CD1c-positive myeloid dendritic cell (primary cell): Measurements from ENCODE around the gene PNKP.

Experiments
- DNase-seq: peaks from one replicate; pipeline ENCODE4 v3.0.0-alpha.2; 2016; ENCODE audit errors: extremely low spot score

The PNKP gene

GRCh38 chr19:49890349-49891311 lies 23.3 kb upstream of the PNKP start:
- peak; percentile 33 for DNase-seq

GRCh38 chr19:49889687-49890348 lies 22.4 kb upstream of the PNKP start:
- peak; percentile 90 for DNase-seq

GRCh38 chr19:49889038-49889686 lies 21.8 kb upstream of the PNKP start:
- no peak for DNase-seq

DNA sequence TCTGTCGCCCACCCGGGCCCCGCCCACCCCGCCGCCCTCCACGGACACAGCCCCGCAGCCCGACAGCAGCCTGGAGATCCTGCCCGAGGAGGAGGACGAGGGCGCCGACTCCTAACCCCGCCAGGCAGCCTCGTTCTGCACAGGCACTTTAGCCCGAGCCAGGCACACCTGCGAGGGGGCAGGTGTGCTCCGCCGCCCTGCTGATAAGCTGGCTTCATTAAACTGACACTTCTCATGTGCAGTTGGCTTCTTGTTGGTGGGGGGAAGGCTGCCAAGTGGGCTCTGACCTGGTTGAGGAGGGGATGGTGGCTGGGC lies 21.1 kb upstream of the PNKP start:
- no peak for DNase-seq

- DNase-seq = no peak
Measured at GRCh38 chr19:49887665-49888509, 20.5 kb upstream of the PNKP start.

- peak; percentile 55 for DNase-seq
Measured at GRCh38 chr19:49887037-49887664, 19.8 kb upstream of the PNKP start.

DNA sequence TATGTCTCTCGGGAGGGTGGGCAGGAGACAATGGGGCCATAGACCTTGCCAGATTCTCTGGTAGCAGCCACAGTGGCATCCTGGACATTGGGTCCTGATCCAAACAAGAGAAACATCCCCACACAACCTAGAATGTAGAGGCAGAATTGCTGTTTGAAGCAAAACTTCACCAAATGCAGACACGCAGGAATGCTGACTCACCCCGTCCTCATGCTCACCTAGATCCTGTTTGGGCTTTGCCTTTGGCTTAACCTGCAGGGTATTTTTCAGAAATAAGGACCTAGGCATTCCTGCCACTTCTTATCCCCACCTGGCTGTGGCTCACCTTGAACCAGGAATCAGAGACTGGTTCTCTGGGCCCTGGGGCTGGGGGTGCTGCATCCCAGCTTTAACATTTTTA lies 17.4 kb upstream of the PNKP start:
- no peak for DNase-seq

DNA sequence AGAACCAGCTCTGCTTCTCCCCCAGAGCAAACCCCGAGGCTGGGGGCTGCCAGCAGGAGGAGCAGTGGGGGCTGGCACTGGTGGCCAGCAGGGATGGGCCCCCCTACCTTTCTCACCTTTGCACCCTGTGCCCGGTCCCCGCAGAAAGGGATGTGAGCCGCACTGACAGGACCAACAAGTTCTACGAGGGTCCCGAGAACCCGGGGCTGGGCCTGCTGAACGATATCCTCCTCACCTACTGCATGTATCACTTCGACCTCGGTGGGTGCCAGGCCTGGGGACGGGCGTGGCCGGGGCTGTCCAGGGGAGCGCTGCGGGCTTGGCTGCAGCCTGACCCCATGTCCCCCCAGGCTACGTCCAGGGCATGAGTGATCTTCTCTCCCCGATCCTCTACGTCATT lies 16.7 kb upstream of the PNKP start:
- no peak for DNase-seq

DNA sequence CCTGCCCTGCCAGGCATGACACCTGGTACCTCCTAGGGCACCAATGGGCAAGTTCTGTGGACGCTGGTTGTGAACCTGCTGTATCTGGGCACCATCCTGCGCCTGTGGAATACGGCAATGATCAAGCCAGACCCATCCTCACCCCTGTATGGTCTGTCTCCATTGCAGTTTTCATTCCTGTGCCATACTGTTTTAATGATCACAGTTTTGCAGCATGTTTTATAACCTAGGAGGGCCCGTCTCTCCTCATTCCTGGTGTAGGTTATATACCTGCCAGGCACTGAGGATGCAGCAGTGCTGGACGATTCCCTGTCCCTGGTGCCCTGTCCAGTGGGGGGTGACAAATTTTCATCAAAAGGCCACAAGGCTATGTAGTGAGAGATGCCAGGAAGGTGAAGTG lies 15.7 kb upstream of the PNKP start:
- DNase-seq = no peak

DNA sequence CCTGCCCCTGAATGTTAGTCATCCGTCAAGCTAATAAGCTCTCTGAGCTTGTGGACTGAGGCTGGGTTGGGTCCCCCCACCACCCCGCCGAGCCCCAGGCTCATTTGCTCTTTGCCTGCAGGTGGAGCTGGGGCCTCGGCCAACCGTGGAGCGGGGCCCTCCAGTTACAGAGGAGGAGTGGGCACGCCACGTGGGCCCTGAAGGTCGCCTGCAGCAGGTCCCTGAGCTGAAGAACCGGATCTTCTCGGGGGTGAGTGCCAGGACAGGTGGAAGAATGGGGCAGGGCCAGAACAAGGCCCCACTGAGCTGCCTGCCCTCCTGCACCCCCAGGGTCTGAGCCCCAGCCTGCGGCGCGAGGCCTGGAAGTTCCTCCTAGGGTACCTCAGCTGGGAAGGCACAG lies 15.3 kb upstream of the PNKP start:
- DNase-seq = no peak

DNA sequence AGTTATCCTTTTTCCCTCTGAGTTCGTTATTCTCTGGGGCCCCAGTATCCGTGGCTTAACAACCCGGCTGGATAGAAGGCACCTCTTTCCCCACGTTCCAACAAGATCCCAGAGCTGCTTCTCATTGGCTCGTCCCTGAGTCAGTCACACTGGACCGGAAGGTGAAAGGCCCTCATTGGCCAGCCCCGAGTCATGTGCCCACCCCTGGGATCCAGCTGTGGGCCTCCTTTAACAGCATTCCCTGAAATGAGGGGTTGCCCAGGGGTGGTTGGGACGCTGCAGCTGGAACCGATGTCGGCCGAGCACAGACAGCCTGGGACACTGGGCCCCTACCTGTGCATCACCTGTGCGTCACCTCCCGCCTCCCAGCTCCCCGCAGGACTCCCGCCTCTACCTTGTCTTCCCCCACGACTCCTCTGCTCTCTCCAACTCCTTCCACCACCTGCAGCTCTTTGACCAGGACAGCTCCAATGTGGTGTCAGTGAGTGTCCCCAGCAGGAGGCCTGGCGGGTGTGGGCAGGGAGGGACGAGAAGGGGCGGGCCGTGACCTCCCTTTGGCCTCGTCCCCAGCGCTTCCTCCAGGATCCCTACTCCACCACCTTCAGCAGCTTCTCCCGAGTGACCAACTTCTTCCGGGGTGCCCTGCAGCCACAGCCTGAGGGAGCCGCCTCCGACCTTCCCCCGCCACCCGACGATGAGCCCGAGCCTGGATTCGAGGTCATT lies 14.5 kb upstream of the PNKP start:
- no peak for DNase-seq

GRCh38 chr19:49881186-49881585 lies 13.8 kb upstream of the PNKP start:
- DNase-seq = no peak

DNA sequence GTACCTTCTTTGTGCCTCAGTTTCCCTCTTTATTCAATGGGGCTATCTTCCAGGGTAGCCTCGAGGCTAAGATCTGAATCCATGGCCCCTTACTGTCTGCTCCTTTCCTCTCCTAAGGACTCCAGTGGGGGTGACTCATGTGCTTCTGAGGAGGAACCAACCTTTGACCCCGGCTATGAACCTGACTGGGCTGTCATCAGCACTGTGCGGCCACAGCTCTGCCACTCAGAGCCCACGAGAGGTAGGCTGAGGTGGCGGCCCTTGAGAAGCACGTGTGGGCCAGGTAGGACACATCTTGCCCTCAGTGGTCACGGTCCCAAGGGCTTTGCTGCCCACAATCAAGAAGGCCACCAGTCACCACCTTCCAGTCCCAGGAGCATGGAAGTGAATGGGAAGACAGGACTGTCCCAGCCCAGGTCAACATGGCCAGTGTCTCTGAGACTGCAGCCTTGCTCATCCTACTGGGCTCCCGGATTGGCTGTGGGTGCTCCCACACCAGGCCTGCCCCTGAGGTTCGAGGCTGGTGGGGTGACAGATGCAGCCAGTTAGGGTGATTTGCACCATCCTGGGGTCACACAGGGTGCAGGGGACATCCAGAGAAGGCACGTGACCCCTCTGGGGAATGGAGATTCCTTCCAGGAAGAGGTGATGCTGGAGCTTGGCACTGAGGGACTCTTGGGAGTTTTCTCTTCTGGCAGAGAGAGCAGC lies 12.9 kb upstream of the PNKP start:
- DNase-seq = no peak

DNA sequence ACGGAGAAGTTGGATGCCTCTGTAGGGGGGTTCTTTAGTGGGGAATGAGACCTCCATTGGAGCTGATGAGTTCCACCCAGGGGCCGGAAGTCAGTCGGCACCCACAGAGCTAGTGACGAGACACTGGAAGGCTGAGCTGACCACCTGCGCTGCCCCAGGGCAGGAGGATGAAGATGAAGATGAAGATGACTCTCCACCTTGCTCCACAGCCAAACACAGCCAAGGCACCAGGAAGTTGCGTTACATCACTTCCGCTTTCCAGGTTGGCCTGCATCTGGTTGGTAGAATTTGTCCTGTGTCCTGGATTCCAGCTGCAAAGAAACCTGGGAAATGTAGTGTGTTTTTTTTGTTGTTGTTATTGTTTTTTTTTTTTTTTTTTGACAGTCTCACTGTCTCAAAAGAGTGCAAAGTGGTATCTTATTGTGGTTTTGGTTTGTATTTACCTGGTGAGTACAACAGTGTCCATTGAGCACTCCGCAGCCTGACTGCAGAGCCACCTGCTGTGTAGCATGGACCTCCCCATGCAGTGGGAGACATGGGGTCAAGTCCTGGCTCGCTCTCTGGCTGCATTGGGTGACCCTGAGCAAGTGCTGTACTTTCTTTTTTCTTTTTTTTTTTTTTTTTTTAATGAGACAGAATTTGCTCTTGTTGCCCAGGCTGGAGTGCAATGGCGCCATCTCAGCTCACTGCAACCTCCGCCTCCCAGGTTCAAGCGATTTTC lies 12.0 kb upstream of the PNKP start:
- DNase-seq = peak; percentile 43

- no peak for DNase-seq
Measured at GRCh38 chr19:49878744-49879070, 11.3 kb upstream of the PNKP start.

DNA sequence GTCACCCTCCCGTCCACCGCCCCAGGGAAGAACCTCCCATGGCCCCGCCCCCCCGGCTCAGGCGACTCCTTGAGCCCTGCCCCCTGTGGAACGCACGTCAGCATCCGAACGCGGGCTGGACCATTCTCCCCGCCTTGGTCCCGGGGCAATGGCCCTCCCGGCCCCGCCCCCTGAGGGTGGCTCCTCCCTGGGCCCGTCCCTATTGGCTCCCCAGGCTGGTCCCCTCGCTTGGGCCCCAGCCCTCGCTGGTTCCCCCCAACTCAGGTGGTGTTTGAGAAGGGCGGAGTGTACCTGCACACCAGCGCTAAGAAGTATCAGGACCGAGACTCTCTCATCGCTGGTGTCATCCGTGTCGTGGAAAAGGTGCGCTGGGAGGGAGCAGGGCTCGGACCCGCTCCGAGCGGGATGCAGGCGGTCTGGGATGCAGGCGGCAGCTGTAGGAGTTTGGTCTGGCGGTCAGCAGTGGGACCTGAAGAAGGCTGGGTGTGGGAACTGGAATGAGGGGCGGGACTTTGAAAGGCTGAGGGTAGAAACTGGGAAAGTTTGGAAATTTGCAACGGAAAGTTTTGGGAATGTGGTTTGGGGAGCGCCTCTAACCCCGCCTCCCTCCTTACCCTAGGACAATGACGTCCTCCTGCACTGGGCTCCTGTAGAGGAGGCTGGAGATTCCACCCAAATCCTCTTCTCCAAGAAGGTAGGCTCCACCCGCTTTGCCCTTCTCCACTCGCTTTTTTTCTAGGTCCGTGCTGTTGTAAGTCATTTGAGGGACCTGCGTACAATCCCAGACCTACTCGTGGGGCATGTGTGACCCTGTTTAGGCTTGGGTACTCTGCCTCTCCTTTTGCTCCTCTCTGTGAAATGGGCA lies 10.7 kb upstream of the PNKP start:
- peak; percentile 98 for DNase-seq

- DNase-seq = peak; percentile 100
Measured at GRCh38 chr19:49877020-49877878, 9.9 kb upstream of the PNKP start, which contains the start of the genes AKT1S1 and TBC1D17. Gene AKT1S1, minus strand, starts transcription at chr19:49877355. Its CDS starts 4,060 bp downstream, at chr19:49873295. Gene TBC1D17, plus strand, starts transcription at chr19:49877702. Its CDS starts 22 bp downstream, at chr19:49877724.
